GM19463 (cell line): ENCODE measurements around the gene XPR1.
"Not testable (repeated sequence)": the region's sequence is repeated elsewhere in the genome, so short reads cannot be mapped to it uniquely, and the experiment has no call there.

Source experiments
- ATAC-seq: cut with Tn5 transposase; IDR thresholded peaks from one replicate; pipeline ENCODE4 v1.9.1; 2021; ENCODE audit warnings: mild to moderate bottlenecking, moderate library complexity; ENCODE audit not compliant: unreplicated experiment

XPR1 gene

DNA sequence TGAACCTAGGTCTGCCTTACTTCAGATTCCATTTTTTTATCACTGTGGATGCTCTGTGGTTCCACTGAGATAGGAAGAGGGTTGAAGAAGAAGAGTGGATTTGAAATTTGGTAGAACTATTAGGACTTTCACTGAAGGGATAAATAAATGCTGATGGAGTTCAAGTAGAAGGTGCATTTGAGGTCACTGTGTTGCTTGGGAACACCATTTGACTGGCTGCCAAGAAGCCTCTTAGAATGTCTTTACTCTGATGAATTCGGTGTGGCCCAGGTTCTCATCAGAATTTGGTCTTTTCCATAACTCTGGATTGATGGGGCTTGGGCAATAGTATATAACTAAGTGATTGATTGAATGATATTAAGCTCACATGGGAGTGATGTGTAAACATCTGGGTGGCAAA is 11.9 kb downstream of the XPR1 start:
- no peak for ATAC-seq

- no peak for ATAC-seq
These were observed 12.8 kb downstream of the XPR1 start for GRCh38 chr1:180644526-180645192.

DNA sequence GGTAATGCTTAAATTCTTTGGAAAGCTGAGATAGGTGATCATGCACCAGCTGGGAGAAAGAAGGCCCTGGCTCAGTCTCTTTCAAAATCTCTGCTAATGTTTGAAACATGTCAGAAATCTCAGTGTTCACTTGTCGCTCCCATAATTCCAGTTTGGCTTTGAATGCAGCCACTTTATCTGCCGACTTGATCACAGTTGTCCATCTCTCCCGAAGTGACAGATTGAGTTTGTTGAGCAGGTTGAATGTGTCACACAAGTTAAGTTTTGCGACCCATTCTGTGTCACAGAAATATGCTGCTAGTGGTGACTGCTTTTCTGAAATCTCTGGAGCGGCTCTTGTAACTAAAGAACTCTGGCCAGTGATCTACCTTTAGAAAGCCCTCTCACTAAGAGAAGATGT is 13.4 kb downstream of the XPR1 start:
- not testable (repeated sequence) for ATAC-seq

DNA sequence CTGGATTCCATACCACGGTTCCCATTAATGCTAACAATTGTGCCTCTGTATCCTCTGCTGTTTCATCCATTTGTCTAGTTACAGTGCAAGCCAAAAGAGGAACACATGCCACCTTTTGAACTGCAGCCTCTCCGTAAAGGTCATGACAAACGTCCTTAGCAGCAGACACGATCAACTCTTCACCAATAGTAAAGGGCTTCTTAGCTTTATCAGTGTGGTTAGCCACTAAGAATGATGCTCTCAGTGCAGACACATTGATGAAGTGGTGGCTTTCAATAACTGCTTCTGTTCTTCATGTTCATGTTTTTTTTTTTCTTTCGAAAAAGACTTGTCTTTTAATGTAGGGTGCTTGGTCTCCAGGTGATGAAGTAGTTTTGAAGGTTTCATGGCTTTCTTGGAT is 14.3 kb downstream of the XPR1 start:
- ATAC-seq = no peak

DNA sequence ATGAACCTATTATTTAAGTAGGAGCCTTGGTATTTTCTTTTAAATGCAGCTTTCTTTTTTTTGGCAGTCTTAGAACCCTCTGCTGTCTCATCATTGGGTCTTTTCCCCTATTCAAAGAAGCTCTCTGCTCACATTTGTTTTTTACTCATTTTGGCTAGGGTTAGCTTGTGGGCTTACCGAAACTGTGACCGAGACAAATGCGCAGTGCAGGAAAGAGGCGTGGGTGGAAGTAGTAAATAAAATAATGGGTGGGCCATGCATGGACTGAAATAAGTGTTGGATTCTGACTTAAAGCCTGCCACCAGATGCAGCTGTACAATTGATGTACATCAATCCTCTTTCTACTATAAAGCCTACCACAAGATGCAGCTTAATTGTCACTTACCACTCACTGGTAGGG is 14.7 kb downstream of the XPR1 start:
- no peak for ATAC-seq

GRCh38 chr1:180652792-180653191 is 21.0 kb downstream of the XPR1 start:
- ATAC-seq = no peak

DNA sequence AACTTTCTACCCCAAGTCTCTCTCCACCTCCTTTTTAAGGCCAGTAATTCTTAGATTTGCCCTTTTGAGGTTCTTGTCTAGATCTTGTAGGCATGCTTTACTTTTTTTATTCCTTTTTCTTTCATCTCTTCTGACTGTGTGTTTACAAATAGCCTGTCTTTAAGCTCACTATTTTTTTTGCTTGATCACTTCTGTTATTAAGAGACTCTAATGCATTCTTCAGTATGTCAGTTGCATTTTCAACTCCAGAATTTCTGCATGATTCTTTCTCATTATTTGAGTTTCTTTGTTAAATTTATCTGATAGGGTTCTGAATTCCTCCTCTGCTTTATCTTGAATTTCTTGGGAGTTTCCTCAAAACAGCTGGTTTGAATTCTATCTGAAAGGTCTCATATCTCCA is 30.9 kb downstream of the XPR1 start:
- ATAC-seq = no peak

- no peak for ATAC-seq
These were observed 38.9 kb downstream of the XPR1 start for GRCh38 chr1:180670681-180671080.

DNA sequence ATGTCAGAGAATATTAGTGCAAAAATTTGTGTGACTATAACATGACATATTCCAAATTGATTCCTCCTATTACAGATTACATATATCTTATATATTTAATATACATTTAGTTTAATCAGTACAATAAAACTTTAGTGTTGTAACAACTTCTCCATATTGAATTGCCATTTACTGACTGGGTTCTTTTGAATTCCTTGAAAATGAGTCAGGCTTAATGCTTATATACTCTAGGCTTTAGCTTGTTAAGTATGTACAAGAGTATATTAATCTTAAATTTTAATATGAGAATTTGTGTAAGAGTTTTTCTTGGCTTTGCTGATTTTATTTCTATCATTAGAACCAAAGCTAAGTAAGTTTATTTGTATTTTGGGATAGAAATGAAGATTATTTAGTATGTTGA is 40.3 kb downstream of the XPR1 start:
- ATAC-seq = no peak

DNA sequence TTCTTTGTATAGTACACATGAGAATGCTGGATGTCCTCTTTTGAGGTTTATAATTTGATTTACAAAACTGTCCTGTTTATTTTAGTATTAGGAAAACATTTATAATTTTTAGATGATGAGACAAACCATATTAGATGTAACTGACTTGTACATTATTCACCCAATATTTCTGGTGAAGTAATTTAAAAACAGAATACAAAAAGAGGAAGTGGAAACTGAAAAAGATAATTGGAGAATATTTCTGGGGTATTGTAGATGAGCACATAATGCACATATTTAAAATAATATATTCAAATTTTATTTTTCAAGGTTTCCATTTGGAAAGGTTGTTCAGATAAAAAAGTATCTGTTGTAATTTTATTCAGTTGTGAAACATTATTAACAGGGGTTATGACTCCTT is 40.7 kb downstream of the XPR1 start:
- no peak for ATAC-seq

DNA sequence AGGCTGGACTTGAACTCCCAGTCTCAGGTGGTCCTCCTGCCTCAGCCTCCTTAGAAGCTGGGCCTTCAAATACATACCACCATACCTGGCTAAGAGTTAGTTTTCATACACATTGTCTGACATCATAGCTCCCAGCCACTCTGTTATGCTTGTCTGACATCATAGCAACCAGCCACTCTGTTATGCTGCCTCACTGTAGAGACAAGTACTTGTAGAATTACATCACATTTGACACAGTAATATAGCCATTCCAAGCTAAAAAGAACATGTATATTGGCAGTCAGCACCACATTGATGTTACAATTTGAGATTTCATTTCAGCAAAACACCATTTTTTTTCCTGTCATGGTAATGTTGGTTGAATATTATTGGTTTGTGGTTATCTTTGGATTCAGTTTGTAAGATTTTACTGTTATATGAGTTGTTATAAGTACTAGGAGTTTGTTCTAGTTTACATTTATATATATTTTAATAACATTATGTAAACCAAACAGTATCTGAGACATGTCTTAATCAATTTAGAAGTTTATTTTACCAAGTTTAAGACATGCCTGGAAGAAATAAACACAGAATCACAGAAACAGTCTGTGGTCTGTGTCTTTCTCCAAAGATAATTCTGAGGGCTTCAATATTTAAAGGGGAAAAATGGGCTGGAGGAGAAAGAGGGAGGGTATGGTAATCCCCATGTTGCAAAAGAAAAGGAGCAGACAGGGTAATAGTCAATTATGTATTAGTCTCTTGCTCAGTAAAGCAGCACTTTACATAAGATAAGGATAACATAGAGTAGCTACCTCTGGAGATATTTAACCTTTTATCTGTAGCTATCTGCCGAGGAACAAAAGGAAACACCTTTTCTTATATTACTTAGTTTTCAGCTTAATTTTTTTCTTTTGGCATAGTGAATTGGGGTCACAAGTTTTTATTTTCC is 43.0 kb downstream of the XPR1 start:
- ATAC-seq = no peak

GRCh38 chr1:180675586-180675985 is 43.8 kb downstream of the XPR1 start:
- no peak for ATAC-seq

DNA sequence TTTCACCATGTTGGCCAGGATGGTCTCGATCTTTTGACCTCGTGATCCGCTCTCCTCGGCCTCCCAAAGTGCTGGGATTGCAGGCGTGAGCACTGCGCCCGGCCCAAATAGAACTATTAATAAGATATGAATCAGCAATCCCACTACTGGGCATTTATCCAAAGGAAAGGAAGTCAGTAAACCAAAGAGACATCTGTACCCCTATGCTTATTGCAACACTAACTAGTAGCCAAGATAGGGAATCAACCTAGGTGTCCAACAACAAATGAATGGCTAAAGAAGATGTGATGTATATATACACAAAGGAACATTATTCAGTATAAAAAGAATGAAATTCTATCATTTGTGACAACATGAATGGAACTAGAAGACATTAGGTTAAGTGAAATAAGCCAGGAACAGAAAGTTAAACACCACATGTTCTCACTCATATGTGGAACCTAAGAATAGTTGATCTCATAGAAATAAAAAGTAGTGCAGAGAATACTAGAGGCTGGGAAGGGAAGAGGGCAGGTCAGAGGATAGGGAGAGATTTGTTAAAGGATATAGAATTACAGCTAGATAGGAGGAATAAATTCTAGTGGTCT is 48.8 kb downstream of the XPR1 start:
- ATAC-seq = no peak

DNA sequence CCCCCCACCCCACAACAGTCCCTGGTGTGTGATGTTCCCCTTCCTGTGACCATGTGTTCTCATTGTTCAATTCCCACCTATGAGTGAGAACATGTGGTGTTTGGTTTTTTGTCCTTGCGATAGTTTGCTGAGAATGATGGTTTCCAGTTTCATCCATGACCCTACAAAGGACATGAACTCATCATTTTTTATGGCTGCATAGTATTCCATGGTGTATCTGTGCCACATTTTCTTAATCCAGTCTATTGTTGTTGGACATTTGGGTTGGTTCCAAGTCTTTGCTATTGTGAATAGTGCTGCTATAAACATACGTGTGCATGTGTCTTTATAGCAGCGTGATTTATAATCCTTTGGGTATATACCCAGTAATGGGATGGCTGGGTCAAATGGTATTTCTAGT is 51.3 kb downstream of the XPR1 start:
- ATAC-seq = not testable (repeated sequence)

DNA sequence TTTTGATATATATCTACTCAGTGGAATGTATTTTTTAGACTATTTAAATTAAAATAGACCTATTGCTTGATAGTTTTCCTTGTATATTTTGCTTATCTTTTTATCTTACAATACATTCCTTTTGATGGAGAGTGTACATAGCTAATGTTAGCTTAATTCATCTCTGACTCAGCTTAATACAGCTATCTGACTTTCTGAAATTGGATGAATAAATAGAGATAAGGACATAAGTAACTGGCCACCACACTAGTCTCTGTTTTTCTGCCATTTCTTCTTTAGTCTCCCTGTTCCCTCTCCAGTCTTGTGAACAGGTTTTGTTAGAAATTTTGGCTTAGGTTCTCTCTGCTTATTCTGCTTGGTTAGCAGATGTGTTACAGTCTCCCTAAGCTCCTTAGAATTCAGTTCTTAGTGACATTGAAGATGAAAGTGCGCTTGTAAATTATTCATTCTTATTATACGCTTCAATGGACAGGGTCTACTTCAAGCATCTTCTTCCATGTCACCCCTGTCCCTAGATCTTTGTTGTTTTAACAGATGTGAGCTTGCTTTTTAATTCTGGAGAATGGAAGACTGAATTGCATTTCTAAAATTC is 59.6 kb downstream of the XPR1 start:
- ATAC-seq = no peak

DNA sequence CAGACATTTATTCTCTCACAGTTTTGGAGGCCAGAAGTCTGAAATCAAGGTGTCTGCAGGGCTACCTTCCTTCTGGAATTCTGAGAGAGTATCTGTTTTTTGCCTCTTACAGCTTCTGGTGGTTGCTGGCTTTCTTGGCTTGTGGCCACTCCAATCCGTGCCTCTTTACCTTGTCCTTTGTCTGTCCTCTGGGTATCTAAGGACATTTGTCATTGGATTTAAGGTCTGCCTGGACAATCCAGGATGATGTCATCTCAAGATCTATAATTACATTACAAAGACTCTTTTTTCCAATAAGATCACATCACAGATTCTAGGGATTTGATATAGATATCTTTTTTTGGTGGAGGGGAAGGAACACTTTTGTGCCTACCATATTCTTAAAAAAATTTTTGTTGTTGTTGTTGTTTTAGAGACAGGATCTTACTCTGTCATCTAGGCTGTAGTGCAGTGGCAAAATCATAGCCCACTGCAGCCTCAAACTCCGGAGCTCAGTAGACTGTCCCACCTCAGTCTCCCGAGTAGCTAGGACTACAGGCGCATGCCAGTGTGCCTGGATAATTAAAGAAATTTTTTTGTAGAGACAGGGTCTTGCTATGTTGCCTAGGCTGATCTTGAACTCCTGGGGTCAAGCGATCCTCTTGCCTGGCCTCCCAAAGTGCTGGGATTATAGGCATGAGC is 61.9 kb downstream of the XPR1 start:
- no peak for ATAC-seq

GRCh38 chr1:180695282-180695681 is 63.5 kb downstream of the XPR1 start:
- ATAC-seq = no peak

DNA sequence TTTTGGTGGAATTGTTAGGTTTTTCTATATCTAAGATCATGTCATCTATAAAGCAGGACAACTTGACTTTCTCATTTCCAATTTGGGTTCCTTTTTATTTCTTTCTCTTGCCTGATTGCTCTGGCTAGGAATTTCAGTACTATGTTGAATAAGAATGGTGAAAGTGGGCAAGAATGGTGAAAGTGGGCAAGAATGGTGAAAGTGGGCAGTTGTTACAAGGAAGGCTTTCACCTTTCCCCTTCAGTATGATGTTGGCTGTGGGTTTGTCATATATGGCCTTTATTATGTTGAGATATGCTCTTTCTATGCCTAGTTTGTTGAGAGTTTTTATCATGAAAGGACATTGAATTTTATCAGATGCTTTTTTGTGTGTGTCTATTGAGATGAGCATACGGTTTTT is 64.5 kb downstream of the XPR1 start:
- no peak for ATAC-seq

DNA sequence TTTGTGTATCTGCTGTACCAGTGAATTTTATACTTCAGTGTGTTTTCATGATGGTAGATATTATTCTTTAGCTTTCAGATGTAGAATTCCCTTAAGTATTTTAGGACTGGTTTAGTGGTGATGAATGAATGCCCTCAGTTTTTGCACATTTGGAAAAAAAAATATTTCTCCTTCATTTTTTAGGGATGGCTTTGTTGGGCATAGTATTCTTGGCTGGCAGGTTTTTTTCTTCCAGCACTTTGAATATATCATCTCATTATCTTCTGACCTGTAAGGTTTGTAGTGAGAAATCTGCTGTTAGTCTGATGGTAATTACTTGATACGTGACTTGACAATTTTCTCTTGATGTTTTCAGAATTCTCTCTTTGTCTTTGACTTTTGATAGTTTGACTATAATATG is 66.8 kb downstream of the XPR1 start:
- ATAC-seq = no peak

- ATAC-seq = not testable (repeated sequence)
These were observed 70.6 kb downstream of the XPR1 start for GRCh38 chr1:180702376-180702775.

DNA sequence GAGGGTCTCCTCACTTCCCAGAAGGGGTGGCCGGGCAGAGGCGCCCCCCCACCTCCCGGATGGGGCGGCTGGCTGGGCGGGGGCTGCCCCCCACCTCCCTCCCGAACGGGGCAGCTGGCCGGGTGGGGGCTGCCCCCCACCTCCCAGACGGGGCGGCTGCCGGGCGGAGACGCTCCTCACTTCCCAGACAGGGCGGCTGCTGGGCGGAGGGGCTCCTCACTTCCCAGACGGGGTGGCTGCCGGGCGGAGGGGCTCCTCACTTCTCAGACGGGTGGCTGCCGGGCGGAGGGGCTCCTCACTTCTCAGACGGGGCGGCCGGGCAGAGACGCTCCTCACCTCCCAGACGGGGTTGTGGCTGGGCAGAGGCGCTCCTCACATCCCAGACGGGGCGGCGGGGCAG is 78.9 kb downstream of the XPR1 start:
- not testable (repeated sequence) for ATAC-seq
